ENCODE results near the gene HBQ1. TPM values are rescaled to one million over a fixed set of nuclear protein-coding genes. Genes with fewer than 3 reads are reported as not detected.
A peak's percentile ranks its signal among the peaks of the same experiment; 100 is the strongest.
"Not testable (repeated sequence)": the region's sequence is repeated elsewhere in the genome, so short reads cannot be mapped to it uniquely, and the experiment has no call there.

Gene HBQ1
- total and polyA plus RNA-seq, 2 of the 4 experiments (the other 2 are of a cell fraction): 0.92 TPM; not detected in 1

DNA sequence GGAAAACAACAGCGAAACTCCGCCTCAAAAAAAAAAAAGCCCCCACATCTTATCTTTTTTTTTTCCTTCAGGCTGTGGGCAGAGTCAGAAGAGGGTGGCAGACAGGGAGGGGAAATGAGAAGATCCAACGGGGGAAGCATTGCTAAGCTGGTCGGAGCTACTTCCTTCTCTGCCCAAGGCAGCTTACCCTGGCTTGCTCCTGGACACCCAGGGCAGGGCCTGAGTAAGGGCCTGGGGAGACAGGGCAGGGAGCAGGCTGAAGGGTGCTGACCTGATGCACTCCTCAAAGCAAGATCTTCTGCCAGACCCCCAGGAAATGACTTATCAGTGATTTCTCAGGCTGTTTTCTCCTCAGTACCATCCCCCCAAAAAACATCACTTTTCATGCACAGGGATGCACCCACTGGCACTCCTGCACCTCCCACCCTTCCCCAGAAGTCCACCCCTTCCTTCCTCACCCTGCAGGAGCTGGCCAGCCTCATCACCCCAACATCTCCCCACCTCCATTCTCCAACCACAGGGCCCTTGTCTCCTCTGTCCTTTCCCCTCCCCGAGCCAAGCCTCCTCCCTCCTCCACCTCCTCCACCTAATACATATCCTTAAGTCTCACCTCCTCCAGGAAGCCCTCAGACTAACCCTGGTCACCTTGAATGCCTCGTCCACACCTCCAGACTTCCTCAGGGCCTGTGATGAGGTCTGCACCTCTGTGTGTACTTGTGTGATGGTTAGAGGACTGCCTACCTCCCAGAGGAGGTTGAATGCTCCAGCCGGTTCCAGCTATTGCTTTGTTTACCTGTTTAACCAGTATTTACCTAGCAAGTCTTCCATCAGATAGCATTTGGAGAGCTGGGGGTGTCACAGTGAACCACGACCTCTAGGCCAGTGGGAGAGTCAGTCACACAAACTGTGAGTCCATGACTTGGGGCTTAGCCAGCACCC is 5.0 kb upstream of the HBQ1 start:
- no TSS peak for BruUV-seq (replicated peaks)
- Histone ChIP-seq H2BK5ac (ENCODE audit: low read depth, low read length, poor library complexity, severe bottlenecking) (no peak overlapping the region), H3K56ac (ENCODE audit: extremely low read depth, insufficient read depth, low read length) (no peak overlapping the region), H3K4me3 (ENCODE audit: insufficient read depth, low read depth, low read length) (no peak overlapping the region), H2AK5ac (ENCODE audit: low read depth, low read length) (no peak overlapping the region), H4K5ac (ENCODE audit: low read depth, low read length) (no peak overlapping the region), H3K4me1 (ENCODE audit: control insufficient read depth, insufficient read depth, low read length) (no peaks in the 10 kb centered on the region), H3K9me1 (ENCODE audit: insufficient read depth, low read length) (no peaks in the 10 kb centered on the region), H3K79me1 (ENCODE audit: low read depth in 1 of 2, low read length in 2 of 2) (no peaks in the 10 kb centered on the region), H4K91ac (ENCODE audit: insufficient read depth, low read depth, low read length) (no peak overlapping the region), H3K14ac (replicated peaks; ENCODE audit: low read depth, low read length) (no peak overlapping the region), H2BK120ac (ENCODE audit: low read depth, low read length) (no peak overlapping the region), H2BK20ac (ENCODE audit: low read depth, low read length) (no peak overlapping the region), H3K4ac (ENCODE audit: low read depth, low read length) (no peak overlapping the region), H2BK15ac (ENCODE audit: low read depth, low read length) (no peak overlapping the region), H4K20me1 (ENCODE audit: insufficient read depth, low read length) (peaks cover 6% of the 10 kb centered on the region; the same call in 1 of the 2 replicates), H3K9me3 (ENCODE audit: control insufficient read depth, insufficient read depth, low read length) (0 out of 2 replicates have a peak, but pooled peaks cover 2% of the 10 kb centered on the region), H2AFZ (replicated peaks; ENCODE audit: low read length, poor library complexity) (no peak overlapping the region), H4K8ac (ENCODE audit: low read depth in 2 of 2, low read length in 2 of 2) (no peak overlapping the region), H3K27ac (ENCODE audit: insufficient read depth, low read length) (no peak overlapping the region), H2AK9ac (replicated peaks; ENCODE audit: low read depth, low read length, poor library complexity) (no peak overlapping the region), H3K4me2 (ENCODE audit: low read depth, low read length) (no peak overlapping the region), H3K36me3 (ENCODE audit: control insufficient read depth, insufficient read depth, low read length) (no peaks in the 10 kb centered on the region), H3K23ac (ENCODE audit: low read depth, low read length) (no peak overlapping the region), H3K18ac (ENCODE audit: low read depth, low read length) (no peak overlapping the region), H3K9ac (ENCODE audit: low read depth, low read length) (no peak overlapping the region), H3K27me3 (ENCODE audit: control insufficient read depth, insufficient read depth, low read length) (peaks cover 46% of the 10 kb centered on the region)
- POLR2A ChIA-PET (ENCODE audit: unreplicated experiment): interaction anchor here (0.6 kb wide), 1 partner anchor 9 kb away, joined by 12 read pairs; no protein-coding TSS in a partner anchor
- DNase-seq: no peak
- dilution Hi-C loops (cut with HindIII; ENCODE audit: low sequenced_read_pairs, unreplicated experiment) (no loop called here), in situ Hi-C loops (cut with MboI; ENCODE audit: low sequenced_read_pairs) (no loop called here), intact Hi-C loops (cut with micrococcal nuclease) (no loop called here)
- TF ChIP-seq, protein P1, sequence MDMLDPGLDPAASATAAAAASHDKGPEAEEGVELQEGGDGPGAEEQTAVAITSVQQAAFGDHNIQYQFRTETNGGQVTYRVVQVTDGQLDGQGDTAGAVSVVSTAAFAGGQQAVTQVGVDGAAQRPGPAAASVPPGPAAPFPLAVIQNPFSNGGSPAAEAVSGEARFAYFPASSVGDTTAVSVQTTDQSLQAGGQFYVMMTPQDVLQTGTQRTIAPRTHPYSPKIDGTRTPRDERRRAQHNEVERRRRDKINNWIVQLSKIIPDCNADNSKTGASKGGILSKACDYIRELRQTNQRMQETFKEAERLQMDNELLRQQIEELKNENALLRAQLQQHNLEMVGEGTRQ (IDR thresholded peaks at IDR 0.05; ENCODE audit: low read depth, low read length): no peak
- no peak for TF ChIP-seq NFE2L2 (IDR thresholded peaks at IDR 0.05; ENCODE audit: low read depth, low read length)
- TF ChIP-seq MAFK (IDR thresholded peaks at IDR 0.05; ENCODE audit: low read depth, low read length): no peak
- TF ChIP-seq POLR2A (IDR thresholded peaks at IDR 0.05; ENCODE audit: low read depth, low read length): no peak
- TF ChIP-seq MXI1 (IDR thresholded peaks at IDR 0.05; ENCODE audit: borderline replicate concordance, low read depth, low read length): no peak
- TF ChIP-seq FOS (IDR thresholded peaks at IDR 0.05; ENCODE audit: low read depth, low read length): no peak
- TF ChIP-seq MAZ (IDR thresholded peaks at IDR 0.05; ENCODE audit: borderline replicate concordance, low read depth, low read length): no peak
- 35% methylated on average over 2 of the region's 8 CpGs; no CpG with 5 or more reads in 1 of the 2 experiments for WGBS, 2 experiments (ENCODE audit: extremely low coverage in 2 of 2, insufficient read length in 1 of 2)
- CTCF ChIA-PET: no interaction called here
- ATAC-seq (ENCODE audit: low read depth): no peak

DNA sequence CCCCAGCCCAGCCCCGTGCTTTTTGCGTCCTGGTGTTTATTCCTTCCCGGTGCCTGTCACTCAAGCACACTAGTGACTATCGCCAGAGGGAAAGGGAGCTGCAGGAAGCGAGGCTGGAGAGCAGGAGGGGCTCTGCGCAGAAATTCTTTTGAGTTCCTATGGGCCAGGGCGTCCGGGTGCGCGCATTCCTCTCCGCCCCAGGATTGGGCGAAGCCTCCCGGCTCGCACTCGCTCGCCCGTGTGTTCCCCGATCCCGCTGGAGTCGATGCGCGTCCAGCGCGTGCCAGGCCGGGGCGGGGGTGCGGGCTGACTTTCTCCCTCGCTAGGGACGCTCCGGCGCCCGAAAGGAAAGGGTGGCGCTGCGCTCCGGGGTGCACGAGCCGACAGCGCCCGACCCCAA is 4.3 kb upstream of the HBQ1 start:
- WGBS, 2 experiments (ENCODE audit: extremely low coverage in 2 of 2, insufficient read length in 1 of 2): no CpG with 5 or more reads among the region's 39 CpGs
- H3K18ac ChIP-seq (ENCODE audit: low read depth, low read length); H3K9ac ChIP-seq (ENCODE audit: low read depth, low read length); H3K4me2 ChIP-seq (ENCODE audit: low read depth, low read length); CTCF ChIA-PET; H3K27ac ChIP-seq (ENCODE audit: insufficient read depth, low read length); dilution Hi-C loops (cut with HindIII; ENCODE audit: low sequenced_read_pairs, unreplicated experiment); POLR2A ChIA-PET (ENCODE audit: unreplicated experiment); H4K5ac ChIP-seq (ENCODE audit: low read depth, low read length); H2AK9ac ChIP-seq (replicated peaks; ENCODE audit: low read depth, low read length, poor library complexity); H3K4ac ChIP-seq (ENCODE audit: low read depth, low read length); H2BK20ac ChIP-seq (ENCODE audit: low read depth, low read length); H3K56ac ChIP-seq (ENCODE audit: extremely low read depth, insufficient read depth, low read length); BruUV-seq (replicated peaks); H3K23ac ChIP-seq (ENCODE audit: low read depth, low read length); intact Hi-C loops (cut with micrococcal nuclease); H3K14ac ChIP-seq (replicated peaks; ENCODE audit: low read depth, low read length); H3K9me3 ChIP-seq (ENCODE audit: control insufficient read depth, insufficient read depth, low read length); in situ Hi-C loops (cut with MboI; ENCODE audit: low sequenced_read_pairs); H2BK15ac ChIP-seq (ENCODE audit: low read depth, low read length); H2AK5ac ChIP-seq (ENCODE audit: low read depth, low read length); H2AFZ ChIP-seq (replicated peaks; ENCODE audit: low read length, poor library complexity); H3K4me1 ChIP-seq (ENCODE audit: control insufficient read depth, insufficient read depth, low read length); H3K4me3 ChIP-seq (ENCODE audit: insufficient read depth, low read depth, low read length); H2BK5ac ChIP-seq (ENCODE audit: low read depth, low read length, poor library complexity, severe bottlenecking); H3K79me1 ChIP-seq (ENCODE audit: low read depth in 1 of 2, low read length in 2 of 2); H4K8ac ChIP-seq (ENCODE audit: low read depth in 2 of 2, low read length in 2 of 2); H4K91ac ChIP-seq (ENCODE audit: insufficient read depth, low read depth, low read length); H2BK120ac ChIP-seq (ENCODE audit: low read depth, low read length); H3K9me1 ChIP-seq (ENCODE audit: insufficient read depth, low read length); DNase-seq; H3K36me3 ChIP-seq (ENCODE audit: control insufficient read depth, insufficient read depth, low read length): not testable (repeated sequence)
- peaks cover 11% of the 10 kb centered on the region; the same call in 1 of the 2 replicates for H4K20me1 ChIP-seq (ENCODE audit: insufficient read depth, low read length)
- H3K27me3 ChIP-seq (ENCODE audit: control insufficient read depth, insufficient read depth, low read length): peaks cover 44% of the 10 kb centered on the region
- peak; percentile 2; the same call in 1 of the 2 replicates for ATAC-seq (ENCODE audit: low read depth)

Measured in IMR-90 (cell line).